ENCODE data around the gene DENND10. TPM values are rescaled to one million over a fixed set of nuclear protein-coding genes. Genes with fewer than 3 reads are reported as not detected.
"Not testable (repeated sequence)": the region's sequence is repeated elsewhere in the genome, so short reads cannot be mapped to it uniquely, and the experiment has no call there.

The DENND10 gene, protein sequence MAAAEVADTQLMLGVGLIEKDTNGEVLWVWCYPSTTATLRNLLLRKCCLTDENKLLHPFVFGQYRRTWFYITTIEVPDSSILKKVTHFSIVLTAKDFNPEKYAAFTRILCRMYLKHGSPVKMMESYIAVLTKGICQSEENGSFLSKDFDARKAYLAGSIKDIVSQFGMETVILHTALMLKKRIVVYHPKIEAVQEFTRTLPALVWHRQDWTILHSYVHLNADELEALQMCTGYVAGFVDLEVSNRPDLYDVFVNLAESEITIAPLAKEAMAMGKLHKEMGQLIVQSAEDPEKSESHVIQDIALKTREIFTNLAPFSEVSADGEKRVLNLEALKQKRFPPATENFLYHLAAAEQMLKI
- 46.2 and 49.2 TPM in 2 replicates for total RNA-seq (2014; rRNA removed; shearing (Covaris generic))

DNA sequence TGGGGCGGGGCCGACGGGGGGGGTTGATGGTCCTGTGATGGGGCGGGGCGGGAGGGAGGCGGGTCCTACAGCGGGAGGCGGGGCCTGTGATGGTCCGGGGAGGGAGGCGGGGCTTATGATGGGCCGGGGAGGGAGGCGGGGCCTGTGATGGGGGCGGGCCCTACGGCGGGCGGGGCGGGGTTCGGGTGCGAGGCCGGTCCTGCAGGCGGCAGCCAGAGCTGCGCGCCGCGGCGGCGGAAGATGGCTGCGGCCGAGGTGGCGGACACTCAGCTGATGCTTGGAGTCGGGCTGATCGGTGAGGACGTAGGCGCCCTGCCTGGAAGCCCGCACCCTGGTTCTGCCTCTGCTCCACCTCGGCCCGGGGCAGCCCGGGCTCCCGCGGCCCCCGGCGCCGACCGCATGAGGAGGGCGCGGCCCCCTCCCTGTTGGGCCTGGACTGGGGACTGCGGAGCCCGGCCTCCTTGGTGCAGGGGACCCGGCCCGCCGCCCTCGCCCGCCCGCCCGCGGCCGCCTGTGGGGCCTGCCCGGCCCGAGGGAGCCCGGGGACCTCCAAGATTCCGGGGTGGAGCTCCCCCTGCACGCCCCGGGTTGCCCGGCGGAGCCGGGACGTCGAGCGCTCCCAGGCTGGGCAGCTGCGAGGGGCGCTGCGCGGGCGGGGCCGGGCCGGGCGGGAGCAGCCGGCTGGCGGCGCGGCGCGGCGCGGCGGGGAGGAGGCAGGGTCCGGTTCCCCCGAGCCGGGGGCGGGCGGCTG, at the start of gene DENND10:
DENND10 (plus strand) TSS at position 211 of the 751 bp plus-strand sequence; CDS start at position 241, 30 bp downstream.
- peak; percentile 53 for DNase-seq (ENCODE audit: low read depth)

DNA sequence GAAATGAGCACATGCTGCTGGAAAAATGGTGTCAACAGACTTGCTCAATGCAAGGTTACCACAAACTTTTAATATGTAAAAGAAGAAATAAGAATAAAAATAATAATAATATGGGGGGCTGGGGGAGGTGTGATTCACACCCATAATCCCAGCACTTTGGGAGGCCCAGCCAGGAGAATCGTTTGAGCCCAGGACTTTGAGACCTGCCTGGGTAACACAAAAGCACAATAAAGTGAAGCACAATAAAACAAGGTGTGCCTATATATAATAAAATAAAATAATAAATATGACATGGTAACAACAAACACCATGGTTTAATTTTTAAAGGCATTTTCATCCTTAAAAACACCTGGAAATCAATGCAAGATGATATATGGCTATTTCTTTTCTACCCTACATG, 48.4 kb upstream of the DENND10 start:
- DNase-seq (ENCODE audit: low read depth): no peak

DNA sequence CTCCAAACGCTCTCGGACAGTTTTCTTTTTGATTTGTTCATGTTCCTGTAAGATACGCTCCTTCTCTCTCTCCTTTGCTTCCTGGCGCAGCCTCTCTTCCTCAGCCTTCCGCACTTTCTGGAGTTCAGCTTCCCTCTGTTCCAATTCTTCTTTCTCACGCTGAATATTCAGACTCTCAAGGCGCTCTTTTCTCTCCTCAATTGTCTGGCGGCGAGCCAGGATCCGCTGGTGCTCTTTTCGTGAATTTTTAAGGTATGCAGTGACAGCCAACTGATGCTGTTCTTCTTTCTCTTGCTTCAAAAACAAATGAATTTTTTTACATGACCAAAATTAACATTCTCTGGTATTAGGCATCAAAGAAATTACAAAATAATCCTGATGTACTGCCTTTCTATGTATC, 45.9 kb upstream of the DENND10 start:
- no peak for DNase-seq (ENCODE audit: low read depth)

DNA sequence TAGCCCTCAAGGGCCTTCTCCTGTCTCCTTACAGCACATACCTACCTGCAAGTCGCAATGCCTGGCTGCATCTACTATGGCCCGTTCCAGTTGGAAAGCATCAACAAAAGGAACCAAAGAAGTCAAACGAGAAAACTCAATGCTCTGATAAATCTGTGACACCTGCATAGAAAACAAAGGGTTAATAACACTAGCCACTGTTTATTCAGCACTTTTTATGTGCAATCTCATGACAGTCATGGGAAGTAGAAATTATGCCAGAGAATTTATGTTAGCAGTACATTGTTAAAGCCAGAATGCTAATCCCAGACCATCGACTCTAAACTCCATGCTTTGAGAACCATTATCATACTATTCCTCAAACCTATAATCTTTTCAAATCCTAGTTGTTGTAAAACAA, 44.4 kb upstream of the DENND10 start:
- DNase-seq (ENCODE audit: low read depth): no peak

DNA sequence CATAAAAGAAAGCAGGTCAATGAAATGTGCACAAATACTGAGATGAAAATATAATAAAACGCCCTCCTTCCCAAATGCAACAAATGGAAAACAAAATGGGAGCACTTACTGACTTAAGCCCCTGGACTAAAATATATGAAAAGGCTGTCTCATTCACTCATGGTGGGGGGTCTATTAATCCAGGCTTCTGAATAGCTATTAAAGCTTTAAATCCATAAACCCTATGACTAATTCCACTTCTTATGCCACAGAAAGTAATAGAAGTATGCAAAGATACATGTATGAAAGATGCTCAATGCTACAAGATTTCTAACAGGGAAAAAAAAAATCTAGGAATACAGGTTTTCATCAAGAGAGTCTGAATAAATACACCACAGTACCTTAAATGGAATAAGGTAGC, 43.8 kb upstream of the DENND10 start:
- no peak for DNase-seq (ENCODE audit: low read depth)

DNA sequence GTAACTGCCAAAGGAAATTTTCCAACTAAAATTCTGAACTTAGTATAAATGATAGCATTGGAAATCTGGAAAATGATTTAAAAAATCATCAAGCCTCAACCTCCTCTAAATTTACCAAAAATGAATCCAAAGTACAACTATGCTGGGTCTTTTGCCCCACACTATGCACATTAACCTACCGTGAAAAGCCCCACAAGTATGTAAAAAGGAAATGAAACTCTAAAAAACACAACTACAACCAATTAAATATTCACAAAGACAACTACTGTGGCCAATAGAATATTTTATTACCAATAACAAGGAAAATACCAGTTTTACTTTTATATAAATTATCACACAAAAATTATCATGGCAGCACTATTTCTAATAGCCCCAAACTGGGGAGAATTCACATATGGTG, 42.6 kb upstream of the DENND10 start:
- no peak for DNase-seq (ENCODE audit: low read depth)

DNA sequence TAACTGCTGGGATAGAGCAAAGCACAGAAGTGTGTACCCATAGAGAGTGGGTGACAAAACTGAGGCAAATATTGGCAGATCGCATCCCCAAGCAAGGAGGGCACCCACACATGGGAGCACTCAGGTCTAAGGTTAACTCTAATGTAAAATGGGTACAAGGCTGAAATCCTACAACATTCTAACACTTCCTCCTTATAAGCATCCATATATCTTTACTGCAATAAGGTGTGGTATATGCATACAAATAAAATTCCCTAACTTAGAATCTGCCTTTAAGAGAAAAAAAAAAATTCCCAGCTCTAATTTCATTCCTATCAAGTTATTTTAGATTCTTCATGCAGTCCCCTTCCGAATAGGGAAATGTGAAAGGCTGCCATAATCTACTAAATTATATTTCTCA, 42.0 kb upstream of the DENND10 start:
- no peak for DNase-seq (ENCODE audit: low read depth)

DNA sequence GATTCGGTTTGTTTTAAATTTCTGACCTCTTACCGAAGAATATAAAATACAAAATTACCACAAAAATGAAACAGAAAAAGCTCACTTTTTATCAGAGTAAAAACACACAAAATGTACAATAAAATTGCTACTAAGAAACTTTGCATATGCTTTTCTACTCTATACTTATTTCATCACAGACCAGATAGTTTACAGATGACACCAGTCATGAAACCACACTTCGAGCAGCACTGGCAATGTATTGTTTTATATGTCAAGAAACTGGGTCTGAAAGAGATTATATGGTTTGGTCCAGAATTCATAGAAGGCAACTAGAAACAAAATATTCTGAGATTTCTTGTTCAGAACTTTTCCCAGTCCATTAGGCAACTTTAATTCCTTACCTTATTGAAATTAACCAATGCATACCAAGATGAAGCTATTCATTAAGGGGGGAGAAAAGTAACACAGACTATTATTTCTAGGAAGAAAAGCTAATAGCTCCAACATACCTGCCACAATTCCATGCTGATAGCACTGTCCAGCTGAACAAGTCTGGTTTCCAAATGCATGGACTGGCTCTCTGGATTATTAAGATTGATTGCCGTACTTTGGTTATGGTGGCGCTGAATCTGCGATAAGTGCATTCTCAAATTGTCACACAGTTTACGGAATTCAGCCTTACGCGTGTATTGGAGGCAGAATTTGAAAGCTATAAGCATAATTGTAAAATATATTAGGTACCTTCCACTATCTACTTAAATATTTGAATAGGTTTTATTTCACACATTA, 33.3 kb upstream of the DENND10 start:
- no peak for DNase-seq (ENCODE audit: low read depth)

DNA sequence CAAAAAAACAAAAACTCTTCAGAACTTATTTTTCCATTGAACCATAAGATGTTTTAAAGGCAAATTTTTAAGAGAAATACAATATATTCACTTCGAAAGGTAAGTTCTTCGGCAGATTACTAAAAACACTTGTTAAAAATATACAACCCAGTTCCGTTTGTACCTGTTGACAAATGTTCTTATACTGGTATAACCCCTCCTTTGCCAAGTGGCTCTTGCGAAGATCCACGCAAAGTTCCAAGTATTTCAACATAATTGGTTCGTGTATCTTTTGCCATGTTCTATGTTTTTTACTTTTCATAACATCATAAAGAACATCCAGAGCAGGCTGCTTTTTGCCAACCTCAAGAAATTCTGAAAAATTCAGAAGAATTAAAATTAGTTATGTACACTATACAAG, 30.3 kb upstream of the DENND10 start:
- DNase-seq (ENCODE audit: low read depth): no peak

DNA sequence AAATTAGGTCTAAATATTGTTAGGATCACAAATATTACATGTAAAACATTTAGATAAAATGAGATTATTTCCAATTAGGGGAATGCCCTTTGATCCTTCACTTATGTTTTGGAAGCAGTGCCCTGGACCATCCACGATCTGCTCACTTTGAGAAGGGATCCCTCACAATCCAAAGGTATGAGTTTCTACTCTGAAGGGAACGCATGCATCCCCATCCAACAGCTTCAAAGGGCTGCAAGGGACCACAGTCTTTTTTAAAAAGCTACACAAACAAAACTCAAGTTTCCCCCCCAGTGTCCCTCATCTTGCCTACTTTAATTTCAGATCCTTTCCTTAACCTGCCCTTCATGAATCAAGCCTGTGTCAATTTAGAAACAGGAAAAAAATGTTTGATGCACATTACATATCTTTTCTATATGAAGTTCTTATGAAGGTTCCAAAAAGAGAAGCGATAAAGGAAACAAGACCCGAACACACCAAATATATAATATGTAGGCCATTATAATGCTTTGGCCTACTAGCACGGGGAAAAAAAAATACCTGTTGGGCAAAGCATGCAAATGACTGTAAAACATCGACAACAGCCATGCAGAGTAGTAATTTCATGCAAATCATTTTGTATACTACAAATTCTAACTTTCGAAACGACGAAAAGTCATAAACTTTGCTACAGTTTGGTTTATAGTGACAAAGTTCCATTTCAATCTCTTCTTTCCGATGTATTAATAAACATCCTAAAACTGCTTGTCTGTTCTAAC, 25.3 kb upstream of the DENND10 start:
- DNase-seq (ENCODE audit: low read depth): no peak

DNA sequence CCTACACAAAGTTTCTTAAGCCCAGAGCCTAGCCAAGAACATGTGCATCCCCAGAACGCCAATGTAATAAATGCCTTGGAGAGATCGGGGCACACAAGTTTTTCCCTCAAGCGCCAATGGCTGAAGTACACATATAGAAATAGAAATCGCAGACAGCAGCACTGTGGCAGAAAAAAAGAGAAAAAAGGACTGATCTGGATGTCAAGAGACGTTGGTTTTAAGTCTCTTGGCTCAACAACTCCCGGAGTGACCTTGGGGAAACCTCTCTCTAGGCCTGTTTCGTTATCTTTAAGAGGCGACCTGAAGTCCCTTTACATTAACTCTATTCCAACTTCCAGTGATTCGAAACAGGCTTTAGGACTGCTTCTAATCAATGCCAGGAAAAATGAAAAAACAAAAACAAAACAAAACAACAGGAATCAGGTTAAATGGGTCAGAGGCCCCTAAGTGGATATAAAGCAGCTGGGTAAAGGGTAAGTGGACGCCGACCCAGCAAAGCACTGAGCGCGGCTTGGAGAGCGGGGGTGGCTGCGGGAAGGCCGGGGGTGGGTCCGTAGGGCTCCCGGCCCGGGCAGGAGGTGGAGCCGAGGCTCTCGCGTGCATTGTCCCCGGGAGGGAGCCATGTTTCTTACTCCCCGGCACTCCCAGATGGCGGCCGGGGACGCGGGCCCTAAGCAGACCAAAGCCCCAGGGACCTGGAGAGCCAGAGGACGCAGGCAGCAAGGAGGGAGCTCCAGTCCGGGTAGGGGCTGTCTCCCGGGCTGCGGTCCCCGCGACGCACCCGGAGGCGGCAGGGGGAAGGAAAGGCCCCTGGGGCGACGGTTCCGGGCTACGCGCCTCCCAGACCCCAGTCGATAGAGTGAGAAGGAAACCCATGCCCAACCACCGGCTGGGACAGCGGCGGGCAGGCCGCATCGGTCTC, 24.1 kb upstream of the DENND10 start:
- peak; percentile 71 for DNase-seq (ENCODE audit: low read depth)

DNA sequence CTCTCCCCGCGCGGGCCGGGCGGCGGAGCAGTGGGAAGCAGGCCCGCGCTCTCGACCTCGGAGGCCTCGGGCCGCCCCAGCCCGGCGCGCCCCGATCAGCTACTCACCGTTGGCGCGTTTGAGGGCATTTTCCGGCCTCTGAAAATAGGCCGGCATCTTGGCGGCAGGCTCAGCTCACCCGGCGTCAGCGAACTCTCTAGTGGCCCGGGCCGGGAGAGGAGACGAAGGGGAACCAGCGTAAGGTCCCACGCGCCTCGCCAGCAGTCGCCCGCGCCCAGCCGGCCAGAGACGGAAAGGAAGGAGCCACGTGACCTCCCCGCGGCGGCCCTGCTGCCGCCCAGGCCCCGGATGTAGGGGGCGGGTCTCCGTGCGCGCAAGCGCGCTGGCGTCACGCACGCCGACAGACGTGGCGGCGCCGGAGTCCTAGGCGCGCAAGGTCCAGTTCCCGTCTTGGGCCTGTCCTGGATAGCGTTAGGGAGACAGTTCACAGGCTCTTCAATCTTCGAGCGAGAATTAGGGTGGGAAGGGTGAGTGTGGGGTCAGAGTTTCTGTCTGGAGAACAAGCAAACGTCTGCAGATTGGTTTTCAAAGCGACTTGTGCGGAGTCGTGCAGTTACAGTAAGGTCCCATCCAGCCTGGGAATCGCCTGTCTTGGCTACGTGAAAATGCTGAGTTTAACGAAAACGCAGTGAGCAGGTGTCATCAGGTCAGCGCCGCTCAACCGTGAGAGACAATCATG, 23.2 kb upstream of the DENND10 start, which contains the start of gene EIF3A:
EIF3A (minus strand) TSS at position 297 of the 739 bp plus-strand sequence; CDS start at position 156, 141 bp downstream.
- peak; percentile 85 for DNase-seq (ENCODE audit: low read depth)

DNA sequence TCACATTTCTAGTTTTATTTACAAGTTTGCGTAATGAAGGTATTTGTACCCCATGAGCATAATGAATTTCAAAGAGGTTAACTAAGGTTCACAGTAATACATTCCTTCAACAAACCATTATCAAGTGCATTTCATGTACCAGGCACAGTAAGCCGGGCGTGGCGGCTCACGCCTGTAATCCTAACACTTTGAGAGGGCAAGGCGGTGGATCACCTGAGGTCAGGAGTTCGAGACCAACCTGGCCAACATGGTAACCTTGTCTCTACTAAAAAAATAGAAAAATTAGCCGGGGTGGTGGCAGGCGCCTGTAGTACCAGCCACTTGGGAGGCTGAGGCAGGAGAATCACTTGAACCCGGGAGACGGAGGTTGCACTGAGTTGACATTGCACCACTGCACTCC, 19.0 kb upstream of the DENND10 start:
- no peak for DNase-seq (ENCODE audit: low read depth)

DNA sequence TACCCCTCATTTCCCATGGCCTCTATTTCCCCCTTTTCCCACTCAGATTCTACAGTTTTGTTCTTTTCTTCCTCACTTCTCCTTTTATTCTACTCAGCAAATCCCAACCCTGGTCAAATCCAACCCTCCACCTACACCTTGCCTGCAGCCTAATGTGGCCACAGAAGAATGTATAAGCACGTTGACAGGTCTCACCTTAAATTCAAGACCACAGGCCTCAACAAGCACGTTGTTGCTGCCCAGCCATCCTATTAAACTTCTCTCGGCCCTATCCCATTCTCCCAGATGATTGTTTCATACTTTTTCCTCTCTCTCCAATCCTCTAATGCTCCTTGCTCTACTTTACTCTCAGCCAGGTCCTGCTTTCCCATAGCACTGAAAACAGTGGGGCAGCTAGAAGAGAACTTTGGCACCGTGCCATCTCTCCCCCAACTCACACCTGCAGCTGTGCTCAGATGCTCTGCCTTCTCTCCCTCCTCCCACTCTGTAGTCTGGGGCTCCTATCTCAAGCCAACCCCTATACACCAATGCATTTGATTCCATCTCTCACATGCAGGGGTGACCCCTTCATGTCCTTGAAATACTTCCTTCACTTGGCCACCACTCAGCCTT, 16.5 kb upstream of the DENND10 start:
- no peak for DNase-seq (ENCODE audit: low read depth)

DNA sequence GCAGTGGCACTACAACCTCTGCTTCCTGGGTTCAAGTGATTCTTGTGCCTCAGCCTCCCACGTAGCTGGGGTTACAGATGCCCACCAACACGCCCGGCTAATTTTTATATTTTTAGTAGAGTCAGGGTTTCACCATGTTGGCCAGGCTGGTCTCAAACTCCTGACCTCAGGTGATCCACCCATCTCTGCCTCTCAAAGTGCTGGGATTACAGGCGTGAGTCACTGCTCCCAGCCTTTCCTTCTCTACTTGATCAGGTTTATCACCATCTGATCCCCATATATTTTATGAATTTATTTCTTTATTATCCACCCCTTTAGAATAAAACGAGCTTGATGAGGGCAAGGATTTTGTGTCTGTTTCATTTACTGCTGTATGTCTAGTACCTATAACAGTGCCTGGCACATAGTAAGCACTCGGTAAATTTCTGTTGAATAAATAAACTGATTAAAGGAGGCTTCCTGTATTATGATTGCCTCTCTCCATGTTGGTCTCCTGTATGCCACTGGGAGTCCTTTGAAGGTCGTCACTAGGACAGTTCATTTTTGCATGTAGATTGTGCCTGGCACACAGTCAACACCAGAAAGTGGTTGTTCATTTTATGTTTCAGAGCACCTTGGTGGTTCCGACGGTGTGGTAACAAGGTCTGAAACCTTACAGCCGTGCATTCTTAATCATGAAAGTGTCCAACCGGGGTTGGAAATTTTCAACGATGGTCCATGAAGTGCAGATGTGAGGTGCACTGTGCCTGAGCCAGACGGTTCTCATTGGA, 13.7 kb upstream of the DENND10 start:
- no peak for DNase-seq (ENCODE audit: low read depth)

DNA sequence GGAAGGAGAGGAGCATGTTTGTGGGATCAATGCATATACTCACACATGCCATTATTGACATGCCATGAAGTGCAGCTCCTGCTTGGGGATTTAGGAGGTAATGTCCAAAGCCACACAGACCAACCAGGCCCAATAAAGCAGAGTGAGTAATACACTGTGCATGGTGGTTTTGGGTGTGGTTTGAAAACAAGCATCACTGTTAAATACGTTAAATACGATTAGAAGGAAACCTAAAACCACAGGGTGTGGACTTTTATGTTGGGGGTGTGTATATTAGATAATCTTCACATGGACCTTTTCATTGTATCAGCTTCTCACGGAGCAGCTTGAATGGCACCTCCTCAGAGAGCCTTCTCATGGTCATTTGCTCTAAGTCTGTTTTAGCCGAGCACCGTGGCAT, 12.9 kb upstream of the DENND10 start:
- peak; percentile 78 for DNase-seq (ENCODE audit: low read depth)

DNA sequence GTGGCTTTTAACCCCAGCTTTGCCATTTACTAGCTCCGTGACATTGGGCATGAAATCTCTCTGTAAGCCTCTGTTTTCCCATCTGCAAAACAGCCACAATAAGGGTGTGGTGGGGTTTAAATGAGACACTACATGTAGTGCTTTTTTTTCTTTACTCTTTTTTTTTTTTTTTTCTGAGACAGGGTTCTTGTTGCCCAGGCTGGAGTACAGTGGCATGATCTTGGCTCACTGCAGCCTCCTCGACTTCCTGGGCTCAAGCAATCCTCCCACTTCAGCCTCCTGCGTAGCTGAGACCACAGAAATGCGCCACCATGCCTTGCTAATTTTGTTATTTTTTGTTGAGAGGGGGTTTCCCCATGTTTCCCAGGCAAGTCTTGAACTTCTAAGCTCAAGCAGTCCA, 8.3 kb upstream of the DENND10 start:
- DNase-seq (ENCODE audit: low read depth): no peak

DNA sequence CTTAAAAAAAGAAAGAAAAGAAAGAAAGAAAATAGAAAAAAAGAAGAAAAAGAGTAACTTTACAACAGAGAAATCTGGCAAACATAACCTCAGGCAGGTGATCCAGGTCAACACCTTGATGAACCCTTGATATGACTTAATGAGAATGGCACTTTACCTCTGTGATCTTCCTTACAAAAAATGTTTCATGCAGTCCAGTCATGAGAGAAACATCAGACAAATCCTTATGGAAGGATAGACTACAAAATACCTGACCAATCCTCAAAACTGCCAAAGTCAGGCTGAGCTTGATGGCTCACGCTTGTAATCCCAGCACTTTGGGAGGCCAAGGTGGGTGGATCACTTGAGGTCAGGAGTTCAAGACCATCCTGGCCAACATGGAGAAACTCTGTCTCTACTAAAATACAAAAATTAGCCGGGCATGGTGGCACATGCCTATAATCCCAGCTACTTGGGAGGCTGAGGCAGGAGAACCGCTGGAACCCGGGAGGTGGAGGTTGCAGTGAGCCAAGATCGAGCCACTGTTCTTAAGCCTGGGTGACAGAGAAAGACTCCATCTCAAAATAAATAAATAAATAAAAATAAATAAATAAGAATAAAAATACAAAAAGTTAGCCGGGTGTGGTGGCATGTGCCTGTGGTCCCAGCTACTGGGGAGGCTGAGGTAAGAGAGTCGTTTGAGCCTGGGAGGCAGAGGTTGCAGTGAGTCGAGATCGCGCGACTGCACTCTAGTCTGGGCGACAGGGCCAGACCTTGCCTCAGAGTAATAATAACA, 7.1 kb upstream of the DENND10 start:
- not testable (repeated sequence) for DNase-seq (ENCODE audit: low read depth)

Measured in M059J (cell line).